Liver (tissue), 9 donors: Measurements from ENCODE around the gene ZC4H2. TPM values are rescaled to one million over a fixed set of nuclear protein-coding genes. Genes with fewer than 3 reads are reported as not detected.

Experiments
- DNase-seq: peaks from one replicate; pipeline ENCODE4 v3.0.0-alpha.2; 2017; ENCODE audit warnings: low spot score
- H3K27ac ChIP-seq, 2 donors: one replicate each; pipeline ENCODE4 v1.7.0; 2013; ENCODE audit warnings: inconsistent platforms in 2 of 2, low read length in 2 of 2, control low read depth in 1 of 2, low read depth in 1 of 2, mild to moderate bottlenecking in 1 of 2
- H3K27me3 ChIP-seq, 4 donors: one replicate each; pipeline versions ENCODE4 v1.6.1 to v1.7.0; 2013; ENCODE audit warnings: low read length in 3 of 4, inconsistent platforms in 1 of 4, mild to moderate bottlenecking in 1 of 4, moderate library complexity in 1 of 4; ENCODE audit not compliant: control insufficient read depth in 4 of 4, insufficient read depth in 4 of 4
- H3K36me3 ChIP-seq, 4 donors: one replicate each; pipeline versions ENCODE4 v1.6.1 to v1.7.0; 2013; ENCODE audit warnings: low read length in 3 of 4, mild to moderate bottlenecking in 3 of 4, low read depth in 1 of 4, moderate library complexity in 1 of 4; ENCODE audit not compliant: control insufficient read depth in 4 of 4, insufficient read depth in 3 of 4
- H3K4me1 ChIP-seq, 4 donors: one replicate each; pipeline versions ENCODE4 v1.6.1 to v1.7.0; 2013; ENCODE audit warnings: low read length in 3 of 4, mild to moderate bottlenecking in 3 of 4, moderate library complexity in 1 of 4; ENCODE audit not compliant: control insufficient read depth in 4 of 4, insufficient read depth in 4 of 4
- H3K4me3 ChIP-seq, 3 donors: one replicate each; pipeline versions ENCODE4 v1.6.1 to v1.7.0; 2013; ENCODE audit warnings: low read length in 3 of 3, control low read depth in 1 of 3, low read depth in 1 of 3, mild to moderate bottlenecking in 1 of 3
- H3K9ac ChIP-seq, 2 donors: one replicate each; pipeline ENCODE4 v1.7.0; 2013; ENCODE audit warnings: low read length in 2 of 2, mild to moderate bottlenecking in 2 of 2, moderate library complexity in 2 of 2, control low read depth in 1 of 2, low read depth in 1 of 2
- H3K9me3 ChIP-seq, 4 donors: one replicate each; pipeline versions ENCODE4 v1.6.1 to v1.7.0; 2013; ENCODE audit warnings: low read length in 3 of 4; ENCODE audit not compliant: control insufficient read depth in 4 of 4
- ATF3 ChIP-seq: IDR thresholded peaks from 2 replicates; pipeline ENCODE4 v1.6.1; 2016; ENCODE audit warnings: antibody characterized with exemption
- EGR1 ChIP-seq, 2 donors: IDR thresholded peaks; 2 replicates each; pipeline ENCODE4 v1.6.1; 2016 to 2018; ENCODE audit warnings: antibody characterized with exemption in 2 of 2, low read depth in 2 of 2
- FOXA1 ChIP-seq: IDR thresholded peaks from 2 replicates; pipeline ENCODE4 v1.6.1; 2016; ENCODE audit warnings: antibody characterized with exemption
- FOXA2 ChIP-seq: IDR thresholded peaks from 2 replicates; pipeline ENCODE4 v1.6.1; 2016; ENCODE audit warnings: antibody characterized with exemption
- HNF4A ChIP-seq, 2 donors: conservative IDR thresholded peaks; 2 replicates each; pipeline ENCODE4 v1.6.1; 2016; ENCODE audit warnings: antibody characterized with exemption in 2 of 2, mild to moderate bottlenecking in 2 of 2
- HNF4G ChIP-seq: IDR thresholded peaks from 2 replicates; pipeline ENCODE4 v1.6.1; 2016; ENCODE audit warnings: antibody characterized with exemption
- RXRA ChIP-seq, 2 donors: IDR thresholded peaks; 2 replicates each; pipeline ENCODE4 v1.6.1; 2017 to 2018; ENCODE audit warnings: antibody characterized with exemption in 2 of 2, mild to moderate bottlenecking in 1 of 2
- SP1 ChIP-seq: IDR thresholded peaks from 2 replicates; pipeline ENCODE4 v1.6.1; 2018; ENCODE audit warnings: antibody characterized with exemption, mild to moderate bottlenecking
- TAF1 ChIP-seq: conservative IDR thresholded peaks from 2 replicates; pipeline ENCODE4 v1.6.1; 2016; ENCODE audit warnings: antibody characterized with exemption, mild to moderate bottlenecking
- YY1 ChIP-seq: IDR thresholded peaks from 2 replicates; pipeline ENCODE4 v1.6.1; 2016; ENCODE audit warnings: antibody characterized with exemption, mild to moderate bottlenecking
- WGBS: extraction: QIAGEN DNeasy Blood & Tissue Kit; methylation state at CpG from one replicate; pipeline ENCODE4 v1.1.7; 2013; 5-methylcytosine and 5-hydroxymethylcytosine counted together
- polyA plus RNA-seq, 2 donors: library from polyadenylated mRNA; stranded (reverse) in 1 of 2; unstranded in 1 of 2; fragments of 200-250 nt in 1 of 2; fragments of >200 nt in 1 of 2; fragmentation: Nextera tagmentation in 1 of 2; extraction: Ambion mirVana in 1 of 2; gene quantifications; one replicate each; pipeline versions ENCODE4 v1.2.1 to v1.2.3, GENCODE V29; 2013 to 2015
- total RNA-seq, 2 donors: library from RNA; depleted of rRNA; stranded (reverse); fragments of >200 nt; gene quantifications; one replicate each; pipeline ENCODE4 v1.2.3, GENCODE V29; 2014
- TF ChIP-seq, protein P1 (sequence below): IDR thresholded peaks from 2 replicates; pipeline ENCODE4 v1.6.1; 2016; ENCODE audit warnings: antibody characterized with exemption, mild to moderate bottlenecking
- TF ChIP-seq, protein P2 (sequence below): IDR thresholded peaks from 2 replicates; pipeline ENCODE4 v1.6.1; 2016; ENCODE audit warnings: antibody characterized with exemption
- donor health status: healthy.
- donor health status: healthy.
- donor health status: healthy.
- donor health status: healthy.
- donor health status: healthy.

Gene ZC4H2
- total and polyA plus RNA-seq, 4 donors: 1.8 to 5.2 (median 2.4) TPM

DNA sequence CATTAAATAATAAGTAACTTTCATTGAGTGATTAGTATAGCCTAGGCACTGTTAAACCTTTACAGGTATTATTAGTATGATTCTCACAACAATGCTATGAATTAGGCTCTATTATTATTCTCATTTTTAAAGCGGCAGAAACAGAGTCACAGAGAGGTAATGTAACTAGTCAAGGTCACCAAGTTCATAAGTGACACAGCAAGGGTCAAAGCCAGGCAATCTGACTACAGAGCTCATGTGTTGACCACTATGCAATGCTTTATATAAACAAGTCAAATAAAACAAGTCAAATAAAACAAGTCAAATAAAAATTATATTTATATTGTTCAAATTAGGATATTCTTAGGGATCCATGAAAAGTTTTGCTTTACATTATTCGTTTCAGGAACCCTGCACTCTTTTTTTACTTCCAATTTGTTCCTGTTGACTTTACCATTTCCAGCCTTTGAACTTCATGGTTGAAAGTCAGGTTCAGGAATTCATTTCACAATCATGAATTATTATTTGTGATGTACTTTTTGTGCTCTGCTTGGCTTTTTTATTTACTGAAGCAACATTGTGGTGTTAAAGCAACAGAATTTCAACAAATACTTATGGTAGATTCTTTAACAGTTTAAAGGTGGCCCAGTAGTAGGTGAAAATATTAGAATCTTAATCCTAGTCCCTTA lies 18.0 kb upstream of the ZC4H2 start:
- WGBS: 27% methylated on average over 2 of the region's 2 CpGs
- Histone ChIP-seq H3K36me3 (no peaks in the 10 kb centered on the region), H3K27ac (no peak overlapping the region), H3K9ac (no peak overlapping the region), H3K4me1 (peaks cover 0 to 1% (median 0%) of the 10 kb centered on the region in 4 donors), H3K9me3 (peaks cover 0 to 3% (median 1%) of the 10 kb centered on the region in 4 donors), H3K27me3 (no peaks in the 10 kb centered on the region), H3K4me3 (no peak overlapping the region)
- no peak for DNase-seq
- TF ChIP-seq SP1: peak; percentile 72
- TF ChIP-seq, protein P1, sequence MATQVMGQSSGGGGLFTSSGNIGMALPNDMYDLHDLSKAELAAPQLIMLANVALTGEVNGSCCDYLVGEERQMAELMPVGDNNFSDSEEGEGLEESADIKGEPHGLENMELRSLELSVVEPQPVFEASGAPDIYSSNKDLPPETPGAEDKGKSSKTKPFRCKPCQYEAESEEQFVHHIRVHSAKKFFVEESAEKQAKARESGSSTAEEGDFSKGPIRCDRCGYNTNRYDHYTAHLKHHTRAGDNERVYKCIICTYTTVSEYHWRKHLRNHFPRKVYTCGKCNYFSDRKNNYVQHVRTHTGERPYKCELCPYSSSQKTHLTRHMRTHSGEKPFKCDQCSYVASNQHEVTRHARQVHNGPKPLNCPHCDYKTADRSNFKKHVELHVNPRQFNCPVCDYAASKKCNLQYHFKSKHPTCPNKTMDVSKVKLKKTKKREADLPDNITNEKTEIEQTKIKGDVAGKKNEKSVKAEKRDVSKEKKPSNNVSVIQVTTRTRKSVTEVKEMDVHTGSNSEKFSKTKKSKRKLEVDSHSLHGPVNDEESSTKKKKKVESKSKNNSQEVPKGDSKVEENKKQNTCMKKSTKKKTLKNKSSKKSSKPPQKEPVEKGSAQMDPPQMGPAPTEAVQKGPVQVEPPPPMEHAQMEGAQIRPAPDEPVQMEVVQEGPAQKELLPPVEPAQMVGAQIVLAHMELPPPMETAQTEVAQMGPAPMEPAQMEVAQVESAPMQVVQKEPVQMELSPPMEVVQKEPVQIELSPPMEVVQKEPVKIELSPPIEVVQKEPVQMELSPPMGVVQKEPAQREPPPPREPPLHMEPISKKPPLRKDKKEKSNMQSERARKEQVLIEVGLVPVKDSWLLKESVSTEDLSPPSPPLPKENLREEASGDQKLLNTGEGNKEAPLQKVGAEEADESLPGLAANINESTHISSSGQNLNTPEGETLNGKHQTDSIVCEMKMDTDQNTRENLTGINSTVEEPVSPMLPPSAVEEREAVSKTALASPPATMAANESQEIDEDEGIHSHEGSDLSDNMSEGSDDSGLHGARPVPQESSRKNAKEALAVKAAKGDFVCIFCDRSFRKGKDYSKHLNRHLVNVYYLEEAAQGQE: peak; percentile 34
- TF ChIP-seq TAF1: no peak
- TF ChIP-seq YY1: peak; percentile 45
- peak; percentile 67 to 81 for TF ChIP-seq HNF4A (conservative IDR thresholded peaks at IDR 0.05)
- peak; percentile 44 for TF ChIP-seq FOXA2
- TF ChIP-seq, protein P2, sequence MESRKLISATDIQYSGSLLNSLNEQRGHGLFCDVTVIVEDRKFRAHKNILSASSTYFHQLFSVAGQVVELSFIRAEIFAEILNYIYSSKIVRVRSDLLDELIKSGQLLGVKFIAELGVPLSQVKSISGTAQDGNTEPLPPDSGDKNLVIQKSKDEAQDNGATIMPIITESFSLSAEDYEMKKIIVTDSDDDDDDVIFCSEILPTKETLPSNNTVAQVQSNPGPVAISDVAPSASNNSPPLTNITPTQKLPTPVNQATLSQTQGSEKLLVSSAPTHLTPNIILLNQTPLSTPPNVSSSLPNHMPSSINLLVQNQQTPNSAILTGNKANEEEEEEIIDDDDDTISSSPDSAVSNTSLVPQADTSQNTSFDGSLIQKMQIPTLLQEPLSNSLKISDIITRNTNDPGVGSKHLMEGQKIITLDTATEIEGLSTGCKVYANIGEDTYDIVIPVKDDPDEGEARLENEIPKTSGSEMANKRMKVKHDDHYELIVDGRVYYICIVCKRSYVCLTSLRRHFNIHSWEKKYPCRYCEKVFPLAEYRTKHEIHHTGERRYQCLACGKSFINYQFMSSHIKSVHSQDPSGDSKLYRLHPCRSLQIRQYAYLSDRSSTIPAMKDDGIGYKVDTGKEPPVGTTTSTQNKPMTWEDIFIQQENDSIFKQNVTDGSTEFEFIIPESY: no peak
- TF ChIP-seq HNF4G: peak; percentile 24
- TF ChIP-seq RXRA (IDR thresholded peaks at IDR 0.05): peak; percentile 51 to 71
- no peak for TF ChIP-seq EGR1 (IDR thresholded peaks at IDR 0.05; ENCODE audit: low read depth in 2 of 2)

DNA sequence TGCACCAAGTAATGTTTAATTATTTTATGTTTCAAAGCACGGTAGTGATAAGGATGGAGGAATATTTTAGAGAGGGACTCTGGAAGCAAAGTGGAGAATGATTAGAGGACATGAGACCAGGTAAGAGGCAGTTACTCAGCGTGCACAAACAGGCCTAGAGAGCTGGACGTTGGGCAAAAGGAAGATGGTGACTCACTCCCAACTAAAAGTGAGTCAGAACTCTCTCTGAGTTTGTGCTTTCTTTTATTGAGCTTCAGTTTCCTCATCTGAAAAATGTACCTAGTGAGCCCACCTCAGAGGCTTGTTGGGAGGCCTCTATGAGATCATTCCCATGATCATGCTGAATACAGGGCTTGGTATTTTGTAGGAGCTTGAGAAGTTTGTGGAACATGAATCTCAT lies 1.6 kb upstream of the ZC4H2 start:
- WGBS: 88% methylated on average over 3 of the region's 3 CpGs
- Histone ChIP-seq H3K27me3 (no peaks in the 10 kb centered on the region), H3K36me3 (no peaks in the 10 kb centered on the region), H3K4me3 (no peak overlapping the region), H3K27ac (no peak overlapping the region), H3K4me1 (peaks cover 0 to 3% (median 0%) of the 10 kb centered on the region in 4 donors), H3K9me3 (no peaks in the 10 kb centered on the region), H3K9ac (no peak overlapping the region)
- TF ChIP-seq YY1: no peak
- DNase-seq: no peak

GRCh38 chrX:64977051-64977450 lies 801 bp upstream of the ZC4H2 start:
- H3K4me1 ChIP-seq: peaks cover 0 to 3% (median 0%) of the 10 kb centered on the region in 4 donors
- no peaks in the 10 kb centered on the region for H3K36me3 ChIP-seq
- DNase-seq: no peak
- H3K9me3 ChIP-seq: peaks cover 0 to 2% (median 0%) of the 10 kb centered on the region in 4 donors
- 59% methylated on average over 2 of the region's 2 CpGs for WGBS
- no peak overlapping the region for H3K9ac ChIP-seq
- no peak overlapping the region for H3K27ac ChIP-seq
- no peaks in the 10 kb centered on the region for H3K27me3 ChIP-seq
- no peak overlapping the region for H3K4me3 ChIP-seq
- no peak for TF ChIP-seq SP1
- no peak for TF ChIP-seq FOXA2
- no peak for TF ChIP-seq FOXA1
- TF ChIP-seq RXRA (IDR thresholded peaks at IDR 0.05): no peak
- TF ChIP-seq, protein P1: no peak
- no peak for TF ChIP-seq ATF3
- TF ChIP-seq, protein P2: no peak
